ENCODE measurements around the gene DVL3. TPM values are rescaled to one million over a fixed set of nuclear protein-coding genes. Genes with fewer than 3 reads are reported as not detected.

Gene DVL3
- total and polyA plus RNA-seq, 7 experiments from 2014 or later: 3.1 to 45.3 (median 36.2) TPM

DNA sequence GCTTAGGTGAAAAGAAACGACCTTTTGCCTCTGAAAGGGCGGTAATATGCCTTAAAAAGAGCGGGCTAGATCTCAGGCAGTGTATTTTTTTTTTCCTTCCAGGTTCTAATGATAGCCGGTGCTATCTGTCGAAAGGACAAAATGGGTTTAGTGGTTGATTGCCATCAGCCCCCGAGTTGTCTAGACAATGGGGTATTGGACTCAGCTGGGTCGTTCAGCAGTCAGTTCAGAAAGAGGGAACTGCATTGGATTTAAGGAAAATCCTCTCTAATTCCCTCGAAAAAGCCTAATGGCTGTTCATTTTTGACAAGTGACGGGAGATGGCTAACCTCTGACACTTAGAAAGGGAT lies 19.3 kb upstream of the DVL3 start:
- peak overlapping the region; percentile 83 for H3K4me3 ChIP-seq (ENCODE audit: low read length)
- DNase-seq: no peak
- H3K9me3 Mint-ChIP-seq: no peaks in the 10 kb centered on the region

DNA sequence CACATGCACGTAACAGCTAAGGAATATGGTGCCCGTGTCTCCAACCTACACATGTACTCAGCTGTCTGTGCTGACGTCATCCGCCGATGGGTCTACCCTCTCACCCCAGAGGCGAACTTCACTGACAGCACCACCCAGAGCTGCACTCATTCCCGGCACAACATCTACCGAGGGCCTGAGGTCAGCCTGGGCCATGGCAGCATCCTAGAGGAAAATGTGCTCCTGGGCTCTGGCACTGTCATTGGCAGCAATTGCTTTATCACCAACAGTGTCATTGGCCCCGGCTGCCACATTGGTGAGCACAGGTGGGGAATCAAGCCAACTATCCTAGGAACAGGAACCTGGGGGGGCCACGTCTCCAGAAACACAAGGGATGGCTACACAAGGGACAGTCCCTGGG lies 14.7 kb upstream of the DVL3 start:
- CTCF ChIA-PET: no interaction called here

More for the DNA sequence above, 19.3 kb upstream of the DVL3 start:
- intact Hi-C loops (cut with micrococcal nuclease): loop anchor here (1.0 to 10.0 kb wide), 18 partner anchors 9 to 1037 kb away; partner anchors contain the start of genes ABCC5 (in 2 of the 2), ABCF3 (in 2 of the 2), AP2M1 (in 2 of the 2) and DVL3 (in 2 of the 2)
- peaks cover 0 to 13% (median 9%) of the 10 kb centered on the region in 5 donors for H3K36me3 Mint-ChIP-seq
- Histone ChIP-seq H3K27me3 (ENCODE audit: control insufficient read depth in 2 of 2, insufficient read depth in 2 of 2, low read length in 2 of 2) (no peaks in the 10 kb centered on the region), H3K27ac (ENCODE audit: low read depth, low read length) (peak overlapping the region; percentile 86), H3K36me3 (ENCODE audit: control insufficient read depth in 2 of 3, insufficient read depth in 3 of 3, low read length in 3 of 3) (peaks cover 0 to 29% (median 0%) of the 10 kb centered on the region in 3 experiments), H3K9me3 (ENCODE audit: control insufficient read depth in 2 of 3, low read length in 3 of 3) (no peaks in the 10 kb centered on the region), H3K4me1 (ENCODE audit: control insufficient read depth in 2 of 2, insufficient read depth in 2 of 2, low read length in 2 of 2) (peaks cover 4 to 10% of the 10 kb centered on the region in 2 donors)
- H3K4me3 Mint-ChIP-seq: peak overlapping the region; percentile 96 to 100 (median 98)
- CTCF ChIA-PET: interaction anchor here (0.7 to 2.0 kb wide), 3 partner anchors 38 to 666 kb away, joined by 4 to 5 read pairs (median 5); no protein-coding TSS in a partner anchor
- peak overlapping the region; percentile 92 to 98 (median 97) for H3K27ac Mint-ChIP-seq
- H3K4me1 Mint-ChIP-seq: peaks cover 29 to 40% (median 38%) of the 10 kb centered on the region in 7 donors
- peaks cover 0 to 10% (median 0%) of the 10 kb centered on the region in 5 donors for H3K27me3 Mint-ChIP-seq
- no peak for ATAC-seq
- POLR2A ChIA-PET: interaction anchor here (0.6 to 2.2 kb wide), 6 partner anchors 9 to 114 kb away, joined by 3 to 8 read pairs (median 4); partner anchors contain the start of gene EEF1AKMT4

DNA sequence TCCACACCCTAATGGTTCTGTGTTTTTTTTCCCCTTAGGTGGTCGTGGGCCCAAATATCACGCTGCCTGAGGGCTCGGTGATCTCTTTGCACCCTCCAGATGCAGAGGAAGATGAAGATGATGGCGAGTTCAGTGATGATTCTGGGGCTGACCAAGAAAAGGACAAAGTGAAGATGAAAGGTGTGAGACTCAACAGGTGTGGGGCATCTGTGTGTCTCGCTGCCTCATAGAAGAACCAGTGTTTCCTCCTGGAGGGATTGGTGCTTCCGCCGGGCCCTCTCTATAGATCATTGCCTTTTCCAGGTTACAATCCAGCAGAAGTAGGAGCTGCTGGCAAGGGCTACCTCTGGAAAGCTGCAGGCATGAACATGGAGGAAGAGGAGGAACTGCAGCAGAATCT lies 13.0 kb upstream of the DVL3 start:
- Mint-ChIP-seq H3K4me3 (no peak overlapping the region), H3K36me3 (peaks cover 0 to 38% (median 21%) of the 10 kb centered on the region in 5 donors), H3K27ac (peak overlapping the region in 2 of 9 donors; percentile 52 to 72), H3K4me1 (peaks cover 9 to 15% (median 9%) of the 10 kb centered on the region in 7 donors), H3K27me3 (no peaks in the 10 kb centered on the region), H3K9me3 (no peaks in the 10 kb centered on the region)
- H3K27ac ChIP-seq (ENCODE audit: low read depth, low read length): no peak overlapping the region
- intact Hi-C loops (cut with micrococcal nuclease): no loop called here
- no peaks in the 10 kb centered on the region for H3K27me3 ChIP-seq (ENCODE audit: control insufficient read depth in 2 of 2, insufficient read depth in 2 of 2, low read length in 2 of 2)
- DNase-seq (no peak), ATAC-seq (no peak)
- no peaks in the 10 kb centered on the region for H3K9me3 ChIP-seq (ENCODE audit: control insufficient read depth in 2 of 3, low read length in 3 of 3)
- CTCF ChIA-PET: no interaction called here
- POLR2A ChIA-PET: no interaction called here
- peaks cover 12 to 71% (median 21%) of the 10 kb centered on the region in 3 experiments for H3K36me3 ChIP-seq (ENCODE audit: control insufficient read depth in 2 of 3, insufficient read depth in 3 of 3, low read length in 3 of 3)
- H3K4me3 ChIP-seq (ENCODE audit: low read length): no peak overlapping the region
- no peaks in the 10 kb centered on the region for H3K4me1 ChIP-seq (ENCODE audit: control insufficient read depth in 2 of 2, insufficient read depth in 2 of 2, low read length in 2 of 2)

More for the DNA sequence above, 14.7 kb upstream of the DVL3 start:
- Mint-ChIP-seq H3K4me1 (peaks cover 24 to 30% (median 27%) of the 10 kb centered on the region in 7 donors), H3K4me3 (no peak overlapping the region), H3K36me3 (peaks cover 0 to 38% (median 21%) of the 10 kb centered on the region in 5 donors), H3K27me3 (no peaks in the 10 kb centered on the region), H3K27ac (peak overlapping the region in 1 of 9 donors; percentile 66), H3K9me3 (no peaks in the 10 kb centered on the region)
- Histone ChIP-seq H3K27ac (ENCODE audit: low read depth, low read length) (no peak overlapping the region), H3K36me3 (ENCODE audit: control insufficient read depth in 2 of 3, insufficient read depth in 3 of 3, low read length in 3 of 3) (peaks cover 12 to 66% (median 21%) of the 10 kb centered on the region in 3 experiments), H3K9me3 (ENCODE audit: control insufficient read depth in 2 of 3, low read length in 3 of 3) (no peaks in the 10 kb centered on the region), H3K4me3 (ENCODE audit: low read length) (no peak overlapping the region), H3K27me3 (ENCODE audit: control insufficient read depth in 2 of 2, insufficient read depth in 2 of 2, low read length in 2 of 2) (no peaks in the 10 kb centered on the region), H3K4me1 (ENCODE audit: control insufficient read depth in 2 of 2, insufficient read depth in 2 of 2, low read length in 2 of 2) (peaks cover 0 to 6% of the 10 kb centered on the region in 2 donors)
- intact Hi-C loops (cut with micrococcal nuclease): no loop called here
- POLR2A ChIA-PET: no interaction called here
- ATAC-seq (no peak), DNase-seq (no peak)

DNA sequence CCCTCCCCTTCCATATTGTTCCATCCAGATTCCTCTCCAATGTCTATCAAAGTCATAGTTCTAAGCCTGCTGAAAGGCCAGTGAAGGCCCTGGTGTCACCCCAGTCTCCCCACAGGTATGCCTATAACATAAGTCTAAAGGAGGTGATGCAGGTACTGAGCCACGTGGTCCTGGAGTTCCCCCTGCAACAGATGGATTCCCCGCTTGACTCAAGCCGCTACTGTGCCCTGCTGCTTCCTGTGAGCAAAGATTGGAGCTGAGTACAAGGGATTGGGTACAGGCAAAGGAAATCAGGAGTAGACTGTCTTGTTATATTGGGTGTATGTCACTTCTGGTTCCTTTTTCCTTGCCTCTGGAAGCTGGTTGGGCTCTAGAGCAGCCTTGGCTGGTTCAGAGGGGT lies 11.8 kb upstream of the DVL3 start:
- no peak for ATAC-seq
- Mint-ChIP-seq H3K27me3 (no peaks in the 10 kb centered on the region), H3K36me3 (peaks cover 0 to 35% (median 21%) of the 10 kb centered on the region in 5 donors), H3K27ac (no peak overlapping the region), H3K9me3 (no peaks in the 10 kb centered on the region), H3K4me1 (peaks cover 0 to 8% (median 0%) of the 10 kb centered on the region in 7 donors), H3K4me3 (no peak overlapping the region)
- Histone ChIP-seq H3K27ac (ENCODE audit: low read depth, low read length) (no peak overlapping the region), H3K27me3 (ENCODE audit: control insufficient read depth in 2 of 2, insufficient read depth in 2 of 2, low read length in 2 of 2) (no peaks in the 10 kb centered on the region), H3K9me3 (ENCODE audit: control insufficient read depth in 2 of 3, low read length in 3 of 3) (no peaks in the 10 kb centered on the region), H3K4me1 (ENCODE audit: control insufficient read depth in 2 of 2, insufficient read depth in 2 of 2, low read length in 2 of 2) (no peaks in the 10 kb centered on the region), H3K36me3 (ENCODE audit: control insufficient read depth in 2 of 3, insufficient read depth in 3 of 3, low read length in 3 of 3) (peaks cover 12 to 63% (median 21%) of the 10 kb centered on the region in 3 experiments), H3K4me3 (ENCODE audit: low read length) (no peak overlapping the region)
- CTCF ChIA-PET: interaction anchor here (1.1 kb wide), 1 partner anchor 370 kb away, joined by 3 read pairs; no protein-coding TSS in a partner anchor
- intact Hi-C loops (cut with micrococcal nuclease): no loop called here
- no peak for DNase-seq
- POLR2A ChIA-PET: no interaction called here

DNA sequence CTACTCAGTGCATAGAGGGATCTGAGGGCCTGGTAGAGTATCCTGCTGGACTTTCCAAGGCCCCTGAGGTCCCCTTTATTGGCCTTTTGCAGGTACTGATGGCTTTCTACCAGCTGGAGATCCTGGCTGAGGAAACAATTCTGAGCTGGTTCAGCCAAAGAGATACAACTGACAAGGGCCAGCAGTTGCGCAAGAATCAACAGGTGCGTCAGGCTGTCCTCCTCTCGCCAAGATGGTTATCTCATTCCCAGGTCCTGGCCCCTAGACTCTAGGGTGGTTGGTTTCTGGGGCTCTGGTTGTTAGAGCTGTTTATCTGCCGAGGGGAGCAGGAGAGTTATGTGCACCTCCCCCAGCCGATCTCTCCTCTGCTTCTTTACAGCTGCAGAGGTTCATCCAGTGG lies 10.7 kb upstream of the DVL3 start:
- intact Hi-C loops (cut with micrococcal nuclease): loop anchor here in 1 of 2 donors (2.0 kb wide), 1 partner anchor 396 kb away; no protein-coding TSS in a partner anchor
- POLR2A ChIA-PET: interaction anchor here (2.0 kb wide), 1 partner anchor 9 kb away, joined by 8 read pairs; the partner anchor contains the start of gene EIF2B5

DNA sequence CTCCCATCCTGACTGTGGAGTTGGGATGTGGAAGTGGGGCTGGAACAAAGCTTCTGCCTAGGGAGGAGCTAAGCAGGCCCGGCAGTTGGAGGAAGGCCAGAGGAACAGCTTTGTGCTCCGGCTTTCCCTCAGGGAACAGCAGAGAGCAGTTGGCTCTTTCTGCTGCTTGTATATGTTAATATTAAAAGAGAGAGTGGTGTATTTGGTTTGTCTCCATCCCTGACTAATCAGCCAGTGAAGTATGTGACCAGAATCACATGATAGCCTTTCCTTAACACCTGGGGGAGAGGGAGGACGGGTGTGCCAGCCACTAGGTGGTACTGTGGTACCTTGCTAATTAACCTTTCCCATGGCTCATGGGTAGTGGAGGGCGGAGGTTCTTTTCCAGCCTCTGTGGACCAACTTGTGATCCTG lies 10.1 kb upstream of the DVL3 start:
- intact Hi-C loops (cut with micrococcal nuclease): loop anchor here in 1 of 2 donors (1.0 to 2.0 kb wide), 5 partner anchors 10 to 396 kb away; partner anchors contain the start of genes DVL3 and EIF2B5
- DNase-seq (peak in 7 of 9 donors; percentile 22 to 50 (median 34)), ATAC-seq (peak; percentile 77)
- Histone ChIP-seq H3K36me3 (ENCODE audit: control insufficient read depth in 2 of 3, insufficient read depth in 3 of 3, low read length in 3 of 3) (peaks cover 12 to 60% (median 21%) of the 10 kb centered on the region in 3 experiments), H3K4me1 (ENCODE audit: control insufficient read depth in 2 of 2, insufficient read depth in 2 of 2, low read length in 2 of 2) (no peaks in the 10 kb centered on the region), H3K4me3 (ENCODE audit: low read length) (no peak overlapping the region), H3K9me3 (ENCODE audit: control insufficient read depth in 2 of 3, low read length in 3 of 3) (no peaks in the 10 kb centered on the region), H3K27me3 (ENCODE audit: control insufficient read depth in 2 of 2, insufficient read depth in 2 of 2, low read length in 2 of 2) (no peaks in the 10 kb centered on the region), H3K27ac (ENCODE audit: low read depth, low read length) (no peak overlapping the region)
- ChIA-PET CTCF (interaction anchor here (1.0 to 1.8 kb wide), 3 partner anchors 11 to 153 kb away, joined by 3 to 5 read pairs (median 3); no protein-coding TSS in a partner anchor), POLR2A (interaction anchor here (1.0 to 2.0 kb wide), 2 partner anchors 9 to 105 kb away, joined by 3 to 8 read pairs; partner anchors contain the start of genes EEF1AKMT4 and EIF2B5)
- Mint-ChIP-seq H3K27me3 (no peaks in the 10 kb centered on the region), H3K27ac (peak overlapping the region in 1 of 9 donors; percentile 80), H3K4me1 (peaks cover 0 to 7% (median 0%) of the 10 kb centered on the region in 7 donors), H3K36me3 (peaks cover 0 to 32% (median 18%) of the 10 kb centered on the region in 5 donors), H3K9me3 (no peaks in the 10 kb centered on the region), H3K4me3 (no peak overlapping the region)

More for the DNA sequence above, 10.7 kb upstream of the DVL3 start:
- H3K36me3 Mint-ChIP-seq: peaks cover 0 to 35% (median 21%) of the 10 kb centered on the region in 5 donors
- Histone ChIP-seq H3K4me3 (ENCODE audit: low read length) (no peak overlapping the region), H3K4me1 (ENCODE audit: control insufficient read depth in 2 of 2, insufficient read depth in 2 of 2, low read length in 2 of 2) (no peaks in the 10 kb centered on the region), H3K27ac (ENCODE audit: low read depth, low read length) (no peak overlapping the region), H3K27me3 (ENCODE audit: control insufficient read depth in 2 of 2, insufficient read depth in 2 of 2, low read length in 2 of 2) (no peaks in the 10 kb centered on the region), H3K36me3 (ENCODE audit: control insufficient read depth in 2 of 3, insufficient read depth in 3 of 3, low read length in 3 of 3) (peaks cover 12 to 63% (median 21%) of the 10 kb centered on the region in 3 experiments), H3K9me3 (ENCODE audit: control insufficient read depth in 2 of 3, low read length in 3 of 3) (no peaks in the 10 kb centered on the region)
- H3K4me3 Mint-ChIP-seq: no peak overlapping the region
- ATAC-seq (no peak), DNase-seq (no peak)
- no peak overlapping the region for H3K27ac Mint-ChIP-seq
- no peaks in the 10 kb centered on the region for H3K27me3 Mint-ChIP-seq
- H3K4me1 Mint-ChIP-seq: peaks cover 0 to 8% (median 0%) of the 10 kb centered on the region in 7 donors
- CTCF ChIA-PET: interaction anchor here (1.1 to 1.8 kb wide), 2 partner anchors 10 to 369 kb away, joined by 3 to 5 read pairs; no protein-coding TSS in a partner anchor
- no peaks in the 10 kb centered on the region for H3K9me3 Mint-ChIP-seq
